ENCODE data around the gene MAGI1.

MAGI1 gene

DNA sequence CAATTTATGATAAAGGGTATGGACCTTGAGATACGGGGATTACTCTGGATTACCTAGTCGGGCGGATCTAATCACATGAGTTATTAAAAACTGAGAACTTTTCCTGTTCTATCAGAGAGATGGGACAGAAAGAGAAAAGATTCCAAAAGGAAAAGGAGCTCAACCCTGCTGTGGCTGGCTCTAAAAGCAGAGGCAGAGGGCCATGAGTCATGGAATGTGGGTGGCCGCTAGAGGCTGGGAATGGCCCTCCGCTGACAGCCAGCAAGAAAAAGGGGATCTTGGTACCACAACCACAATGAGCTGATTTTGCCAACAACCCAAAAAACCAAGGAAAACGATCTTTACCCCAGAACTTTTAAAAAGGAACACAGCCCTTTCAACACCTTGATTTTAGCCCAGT lies 210.0 kb downstream of the MAGI1 start:
- no peak for DNase-seq

- DNase-seq, result no peak
Observed at GRCh38 chr3:65827076-65827475, 211.6 kb downstream of the MAGI1 start.

- DNase-seq, result no peak
Observed at GRCh38 chr3:65824166-65824565, 214.6 kb downstream of the MAGI1 start.

- DNase-seq, result no peak
Observed at GRCh38 chr3:65820600-65820999, 218.1 kb downstream of the MAGI1 start.

DNA sequence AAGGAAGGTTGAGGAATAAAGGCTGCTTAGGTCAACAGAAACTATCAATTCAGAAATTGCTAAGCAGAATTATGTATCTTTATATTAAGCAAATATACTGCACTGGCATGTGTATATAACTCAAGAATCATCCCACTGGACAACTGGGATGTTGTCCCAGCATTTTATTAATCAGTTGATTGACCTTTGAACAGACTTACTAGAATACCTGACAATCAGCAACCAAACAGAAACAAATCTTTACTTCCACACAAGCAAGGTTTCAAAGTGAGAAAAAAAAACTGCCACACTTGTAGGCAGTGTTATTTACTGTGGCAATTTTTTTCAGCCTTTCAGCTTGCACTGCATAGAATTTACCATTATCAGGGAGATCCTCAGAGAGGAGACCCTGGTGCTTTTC lies 218.8 kb downstream of the MAGI1 start:
- no peak for DNase-seq

GRCh38 chr3:65817553-65818126 lies 221.1 kb downstream of the MAGI1 start:
- no peak for DNase-seq

DNA sequence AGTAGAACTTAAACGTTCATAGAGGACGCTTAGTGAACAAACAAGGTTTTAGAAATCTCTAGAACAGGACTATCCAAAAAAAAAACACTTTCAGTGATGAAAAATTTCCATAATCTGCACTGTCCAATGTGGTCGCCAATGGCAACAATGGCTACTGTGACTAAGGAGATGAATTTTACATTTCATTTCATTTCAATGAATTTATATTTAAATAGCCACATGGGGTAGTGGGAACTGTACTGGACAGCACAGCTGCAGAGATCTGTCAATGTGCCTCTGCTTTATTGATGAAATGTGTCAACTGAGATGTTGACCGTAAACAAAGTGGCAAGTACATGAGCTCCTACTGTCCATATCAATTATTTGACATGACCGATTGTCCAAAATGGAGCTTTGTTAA lies 222.5 kb downstream of the MAGI1 start:
- DNase-seq, result no peak

GRCh38 chr3:65814845-65815578 lies 223.7 kb downstream of the MAGI1 start:
- DNase-seq, result no peak

GRCh38 chr3:65811892-65812291 lies 226.8 kb downstream of the MAGI1 start:
- DNase-seq, result no peak

DNA sequence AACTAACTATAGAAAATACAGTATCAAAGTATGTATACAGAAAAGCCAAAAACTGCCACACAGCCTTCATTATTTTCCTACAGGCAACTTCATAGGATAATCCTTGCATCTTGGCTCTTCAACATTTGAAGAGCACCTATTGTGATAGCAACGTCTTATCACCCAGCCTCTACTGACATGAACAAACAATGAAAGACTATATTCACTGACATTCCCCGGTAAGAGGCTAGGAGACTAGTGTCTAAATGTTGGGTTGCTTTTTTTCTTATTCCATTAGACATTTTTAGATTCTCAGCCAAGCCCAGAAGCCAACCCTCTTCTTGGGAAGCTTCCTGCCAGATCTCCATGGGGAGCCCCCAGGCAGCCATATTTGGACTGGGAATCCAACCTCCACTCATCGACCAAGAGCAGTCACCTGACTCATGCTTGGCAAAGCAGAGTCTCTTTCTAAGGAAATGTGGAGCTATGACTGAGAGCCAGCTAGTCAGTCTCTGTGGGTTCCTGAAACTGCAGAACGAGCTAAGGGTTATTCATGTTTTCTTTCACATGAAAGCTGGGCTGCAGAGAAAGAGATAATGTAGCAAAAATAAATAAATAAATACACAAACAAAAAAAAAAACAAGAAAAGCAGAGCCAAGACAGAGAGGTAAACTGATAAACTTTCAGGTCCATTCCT lies 227.5 kb downstream of the MAGI1 start:
- DNase-seq, result no peak

DNA sequence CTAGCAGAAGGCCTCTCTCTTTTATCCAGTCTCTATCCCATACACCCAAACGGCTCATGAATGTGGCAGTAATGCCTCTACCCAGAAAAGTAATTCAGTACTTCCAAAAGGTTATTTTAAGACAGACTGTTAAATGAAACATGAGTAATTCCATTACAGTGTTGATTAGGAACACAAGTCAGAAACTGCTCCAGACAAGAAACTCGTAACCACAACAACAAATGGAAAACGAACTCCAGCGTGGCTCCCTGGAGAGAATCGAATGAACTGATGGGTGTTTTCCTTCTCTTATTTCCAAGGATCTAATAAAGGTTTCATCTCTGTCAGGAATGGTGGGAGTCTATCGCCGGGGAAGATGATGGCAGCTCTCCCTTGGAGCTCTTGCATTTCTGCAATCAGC lies 228.4 kb downstream of the MAGI1 start:
- DNase-seq, result no peak

GRCh38 chr3:65809641-65810150 lies 229.0 kb downstream of the MAGI1 start:
- DNase-seq, result no peak

GRCh38 chr3:65808824-65809223 lies 229.9 kb downstream of the MAGI1 start:
- DNase-seq, result no peak

- no peak for DNase-seq
Observed at GRCh38 chr3:65808407-65808806, 230.3 kb downstream of the MAGI1 start.

GRCh38 chr3:65807225-65807624 lies 231.5 kb downstream of the MAGI1 start:
- no peak for DNase-seq

GRCh38 chr3:65806600-65806999 lies 232.1 kb downstream of the MAGI1 start:
- no peak for DNase-seq

DNA sequence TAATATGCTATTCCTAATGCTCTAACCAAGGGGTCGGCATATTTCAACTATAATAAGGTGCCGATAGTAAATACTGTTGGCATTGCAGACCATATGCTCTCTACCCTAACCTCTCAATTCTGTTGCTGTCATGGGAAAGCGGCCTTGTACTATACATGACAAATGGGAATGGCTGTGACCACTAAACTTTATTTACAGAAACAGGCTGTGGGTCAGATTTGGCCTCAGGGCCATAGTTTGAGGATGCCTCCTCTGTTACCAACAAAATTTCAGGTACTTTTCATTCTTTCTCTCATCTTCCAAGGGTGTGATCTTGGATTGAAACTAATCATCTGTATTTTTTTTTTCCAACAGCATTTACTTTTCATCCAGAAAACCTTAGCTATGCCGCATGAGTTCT lies 242.0 kb downstream of the MAGI1 start:
- DNase-seq, result no peak

DNA sequence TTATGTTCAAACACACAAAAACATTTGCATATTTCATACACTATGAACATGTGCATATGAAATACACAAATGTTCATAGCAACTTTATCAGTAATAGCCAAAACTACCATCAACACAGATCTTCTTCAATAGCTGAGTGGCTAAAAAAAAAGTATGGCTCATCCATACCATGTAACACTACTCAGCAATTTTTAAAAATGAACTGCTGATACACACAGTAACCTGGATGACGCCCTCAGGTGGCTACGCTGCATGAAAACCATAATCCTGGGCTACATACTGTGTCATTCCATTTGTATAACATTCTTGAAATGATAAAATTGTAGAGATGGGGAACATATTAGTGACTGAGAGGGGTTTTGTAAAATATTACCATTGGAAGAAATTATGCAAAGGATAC lies 243.6 kb downstream of the MAGI1 start:
- no peak for DNase-seq

GRCh38 chr3:65793495-65794200 lies 245.1 kb downstream of the MAGI1 start:
- DNase-seq, result no peak

DNA sequence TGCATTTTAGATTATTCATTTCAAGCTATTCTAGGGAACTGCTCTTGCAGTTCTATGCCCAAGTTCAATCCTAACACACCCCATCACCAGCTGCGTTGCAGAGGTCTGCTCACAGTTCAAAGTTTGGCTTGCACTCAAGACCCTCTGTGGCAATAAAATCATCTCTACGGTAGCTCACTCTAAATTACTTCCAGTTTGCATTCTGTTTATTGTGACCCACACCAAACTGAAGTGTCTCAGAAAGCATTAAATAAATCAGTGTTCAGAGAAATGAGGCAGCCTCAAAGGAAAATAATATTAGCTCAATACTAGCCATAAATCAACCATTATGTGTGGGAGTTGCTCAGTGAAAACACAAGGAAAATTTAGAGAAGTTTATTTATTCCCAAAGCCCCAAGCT lies 250.3 kb downstream of the MAGI1 start:
- no peak for DNase-seq

DNA sequence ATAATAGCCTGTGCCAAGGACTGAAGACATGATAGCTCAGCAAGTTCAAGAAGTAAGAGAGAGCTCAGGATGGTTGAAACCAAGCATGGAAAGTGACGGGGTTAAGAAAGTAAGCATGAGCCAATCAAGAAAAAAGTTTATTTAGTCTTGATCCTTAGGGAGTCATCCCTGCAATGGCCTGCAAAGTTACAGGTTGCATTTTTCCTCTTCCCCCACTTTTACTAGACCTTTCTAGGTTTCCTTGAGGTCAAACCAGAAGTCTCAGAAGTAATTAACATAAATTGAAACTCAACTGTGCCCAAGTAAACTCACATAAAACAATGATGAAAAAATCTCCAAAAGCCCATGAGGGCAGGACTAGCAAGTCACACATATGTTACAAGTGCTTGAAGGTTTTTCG lies 250.9 kb downstream of the MAGI1 start:
- DNase-seq, result no peak

DNA sequence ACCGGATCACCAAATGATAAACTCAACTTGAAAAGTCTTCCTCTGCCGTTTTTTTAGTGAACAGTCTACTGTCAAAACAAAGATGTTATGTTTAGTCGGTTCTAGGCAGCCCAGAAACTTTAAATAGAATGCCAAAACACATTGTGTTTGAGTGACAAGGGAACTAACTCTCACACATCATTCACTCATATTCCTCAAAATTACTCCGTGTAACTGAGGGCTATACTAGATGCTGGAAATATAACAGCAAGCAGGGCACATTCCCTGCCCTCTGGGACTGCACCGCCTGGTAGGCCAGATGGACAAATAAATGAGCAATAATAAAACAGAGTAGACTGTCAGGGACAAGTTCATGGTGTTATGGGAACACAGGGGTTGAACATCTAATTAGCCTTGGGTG lies 251.4 kb downstream of the MAGI1 start:
- DNase-seq, result no peak

DNA sequence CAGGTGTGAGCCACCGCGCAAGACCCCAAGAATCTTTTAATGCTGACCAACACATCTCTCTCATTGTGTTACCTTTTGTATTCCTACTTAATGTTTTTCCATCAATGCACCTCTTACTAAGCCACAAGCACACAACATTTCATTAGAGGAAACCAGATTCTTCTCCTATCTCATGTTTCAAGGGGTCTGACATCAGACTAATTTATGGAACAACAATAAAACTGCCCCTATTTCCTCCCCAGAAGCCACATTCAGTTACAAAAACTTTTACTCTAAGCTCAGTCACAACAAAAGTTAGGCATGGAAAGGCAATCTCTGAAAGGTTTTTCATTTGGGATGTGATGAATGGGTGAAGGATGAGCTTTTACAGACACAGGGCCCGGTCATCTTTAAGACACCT lies 251.8 kb downstream of the MAGI1 start:
- DNase-seq, result no peak
